SK-N-SH treated with all-trans-retinoic acid at 6 μM for 48 hours (cell line): ENCODE results near the gene GALNT12.

Experiments
- ATAC-seq: fragments of 200-7000 bp; cut with Tn5 transposase; 3 replicates; pipeline ENCODE4 v1.9.1; 2020; ENCODE audit warnings: mild to moderate bottlenecking, moderate library complexity
- ARNTL ChIP-seq: fragments of 450-650 bp; formaldehyde crosslinking; IDR thresholded peaks from 2 replicates; pipeline ENCODE4 v1.5.0; 2020; ENCODE audit warnings: low read depth, mild to moderate bottlenecking, moderate library complexity, borderline replicate concordance
- CSDC2 ChIP-seq: fragments of 250-450 bp; sonication (Bioruptor Pico); IDR thresholded peaks from 2 replicates; pipeline ENCODE4 v1.5.0; 2020; ENCODE audit warnings: mild to moderate bottlenecking, moderate library complexity
- ESRRG ChIP-seq: fragments of 250-450 bp; sonication (Bioruptor Pico); IDR thresholded peaks from 2 replicates; pipeline ENCODE4 v1.6.1; 2021; ENCODE audit warnings: mild to moderate bottlenecking
- GLIS3 ChIP-seq: fragments of 250-450 bp; sonication (Bioruptor Pico); IDR thresholded peaks from 2 replicates; pipeline ENCODE4 v1.5.0; 2020; ENCODE audit warnings: mild to moderate bottlenecking, moderate library complexity
- ISL1 ChIP-seq: fragments of 250-450 bp; sonication (Bioruptor Pico); IDR thresholded peaks from 2 replicates; pipeline ENCODE4 v2.1.2; 2022; ENCODE audit warnings: mild to moderate bottlenecking, moderate library complexity
- OSR1 ChIP-seq: fragments of 250-450 bp; sonication (Bioruptor Pico); IDR thresholded peaks from 2 replicates; pipeline ENCODE4 v1.8.0; 2022; ENCODE audit warnings: moderate library complexity, mild to moderate bottlenecking, inconsistent platforms
- PPARA ChIP-seq: fragments of 250-450 bp; sonication (Bioruptor Pico); IDR thresholded peaks from 2 replicates; pipeline ENCODE4 v1.5.0; 2020; ENCODE audit warnings: mild to moderate bottlenecking, borderline replicate concordance
- RARB ChIP-seq: fragments of 250-450 bp; sonication (Bioruptor Pico); IDR thresholded peaks from 2 replicates; pipeline ENCODE4 v1.8.0; 2021; ENCODE audit warnings: mild to moderate bottlenecking, moderate library complexity
- SNAI2 ChIP-seq: fragments of 250-450 bp; sonication (Bioruptor Pico); IDR thresholded peaks from 2 replicates; pipeline ENCODE4 v1.5.0; 2020; ENCODE audit warnings: mild to moderate bottlenecking, moderate library complexity
- TCF4 ChIP-seq: fragments of 250-450 bp; sonication (Bioruptor Pico); IDR thresholded peaks from 2 replicates; pipeline ENCODE4 v1.8.0; 2021; ENCODE audit warnings: mild to moderate bottlenecking, moderate library complexity, borderline replicate concordance
- TOX ChIP-seq: fragments of 250-450 bp; sonication (Bioruptor Pico); IDR thresholded peaks from 2 replicates; pipeline ENCODE4 v1.8.0; 2021; ENCODE audit warnings: mild to moderate bottlenecking, moderate library complexity, borderline replicate concordance
- ZC3H10 ChIP-seq: fragments of 250-450 bp; sonication (Bioruptor Pico); IDR thresholded peaks from 2 replicates; pipeline ENCODE4 v1.5.1; 2021; ENCODE audit warnings: mild to moderate bottlenecking, moderate library complexity
- ZFP3 ChIP-seq: fragments of 250-450 bp; sonication (Bioruptor Pico); IDR thresholded peaks from 2 replicates; pipeline ENCODE4 v1.5.0; 2020; ENCODE audit warnings: mild to moderate bottlenecking, moderate library complexity
- ZFP30 ChIP-seq: fragments of 450-650 bp; formaldehyde crosslinking; IDR thresholded peaks from 2 replicates; pipeline ENCODE4 v1.5.0; 2022; ENCODE audit warnings: mild to moderate bottlenecking, moderate library complexity
- ZNF565 ChIP-seq: fragments of 450-650 bp; formaldehyde crosslinking; conservative IDR thresholded peaks from 2 replicates; pipeline ENCODE4 v1.5.0; 2020; ENCODE audit warnings: low read depth, mild to moderate bottlenecking, moderate library complexity
- ZNF70 ChIP-seq: fragments of 450-650 bp; formaldehyde crosslinking; IDR thresholded peaks from 2 replicates; pipeline ENCODE4 v1.5.0; 2020; ENCODE audit warnings: mild to moderate bottlenecking, moderate library complexity
- ZNF8 ChIP-seq: fragments of 450-650 bp; formaldehyde crosslinking; IDR thresholded peaks from 2 replicates; pipeline ENCODE4 v1.5.0; 2020; ENCODE audit warnings: mild to moderate bottlenecking, moderate library complexity
- TF ChIP-seq, protein P1 (sequence below): fragments of 250-450 bp; sonication (Bioruptor Pico); IDR thresholded peaks from 2 replicates; pipeline ENCODE4 v1.5.1; 2021; ENCODE audit warnings: mild to moderate bottlenecking, moderate library complexity
- TF ChIP-seq, protein P2 (sequence below): fragments of 250-450 bp; sonication (Bioruptor Pico); IDR thresholded peaks from 2 replicates; pipeline ENCODE4 v1.5.0; 2020; ENCODE audit warnings: mild to moderate bottlenecking, moderate library complexity
- TF ChIP-seq, protein P3 (sequence below): fragments of 250-450 bp; sonication (Bioruptor Pico); IDR thresholded peaks from 2 replicates; pipeline ENCODE4 v1.8.0; 2020; ENCODE audit warnings: mild to moderate bottlenecking, moderate library complexity, borderline replicate concordance
- TF ChIP-seq, protein P4 (sequence below): fragments of 250-450 bp; sonication (Bioruptor Pico); IDR thresholded peaks from 2 replicates; pipeline ENCODE4 v1.8.0; 2021; ENCODE audit warnings: low read depth, mild to moderate bottlenecking, moderate library complexity, borderline replicate concordance

GALNT12 gene

DNA sequence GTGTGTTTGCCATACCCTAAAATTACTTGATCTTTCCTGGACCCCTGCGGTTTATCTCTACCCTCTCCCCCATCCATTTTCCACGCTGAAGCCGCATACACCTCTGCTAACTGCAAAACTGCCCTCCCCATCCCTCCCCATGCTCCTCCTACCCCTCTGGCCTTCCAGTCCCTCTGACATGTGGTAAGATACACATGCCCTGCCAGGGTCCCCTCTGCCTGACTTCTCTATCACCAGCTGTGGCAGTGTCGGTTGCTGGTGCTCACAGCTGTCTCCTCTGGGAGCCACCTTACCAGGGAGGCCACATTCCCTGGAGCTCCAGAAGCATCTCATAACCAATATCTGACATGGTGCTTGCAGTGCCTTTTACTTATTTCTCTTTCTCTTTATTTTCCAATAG is 77.4 kb downstream of the GALNT12 start:
- ATAC-seq: no peak
- TF ChIP-seq TCF4 (CRISPR knock-in tag) (no peak), ISL1 (CRISPR knock-in tag) (no peak), ZNF565 (CRISPR knock-in tag) (no peak), ZFP30 (CRISPR knock-in tag) (no peak), ZFP3 (CRISPR knock-in tag) (no peak), ZC3H10 (no peak), RARB (CRISPR knock-in tag) (no peak), ESRRG (CRISPR knock-in tag) (no peak), OSR1 (CRISPR knock-in tag) (no peak), CSDC2 (no peak), ARNTL (CRISPR knock-in tag) (no peak), PPARA (CRISPR knock-in tag) (no peak), SNAI2 (CRISPR knock-in tag) (no peak), GLIS3 (CRISPR knock-in tag) (no peak)
- TF ChIP-seq, protein P1, sequence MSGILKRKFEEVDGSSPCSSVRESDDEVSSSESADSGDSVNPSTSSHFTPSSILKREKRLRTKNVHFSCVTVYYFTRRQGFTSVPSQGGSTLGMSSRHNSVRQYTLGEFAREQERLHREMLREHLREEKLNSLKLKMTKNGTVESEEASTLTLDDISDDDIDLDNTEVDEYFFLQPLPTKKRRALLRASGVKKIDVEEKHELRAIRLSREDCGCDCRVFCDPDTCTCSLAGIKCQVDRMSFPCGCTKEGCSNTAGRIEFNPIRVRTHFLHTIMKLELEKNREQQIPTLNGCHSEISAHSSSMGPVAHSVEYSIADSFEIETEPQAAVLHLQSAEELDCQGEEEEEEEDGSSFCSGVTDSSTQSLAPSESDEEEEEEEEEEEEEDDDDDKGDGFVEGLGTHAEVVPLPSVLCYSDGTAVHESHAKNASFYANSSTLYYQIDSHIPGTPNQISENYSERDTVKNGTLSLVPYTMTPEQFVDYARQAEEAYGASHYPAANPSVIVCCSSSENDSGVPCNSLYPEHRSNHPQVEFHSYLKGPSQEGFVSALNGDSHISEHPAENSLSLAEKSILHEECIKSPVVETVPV (CRISPR knock-in tag): no peak
- TF ChIP-seq, protein P2, sequence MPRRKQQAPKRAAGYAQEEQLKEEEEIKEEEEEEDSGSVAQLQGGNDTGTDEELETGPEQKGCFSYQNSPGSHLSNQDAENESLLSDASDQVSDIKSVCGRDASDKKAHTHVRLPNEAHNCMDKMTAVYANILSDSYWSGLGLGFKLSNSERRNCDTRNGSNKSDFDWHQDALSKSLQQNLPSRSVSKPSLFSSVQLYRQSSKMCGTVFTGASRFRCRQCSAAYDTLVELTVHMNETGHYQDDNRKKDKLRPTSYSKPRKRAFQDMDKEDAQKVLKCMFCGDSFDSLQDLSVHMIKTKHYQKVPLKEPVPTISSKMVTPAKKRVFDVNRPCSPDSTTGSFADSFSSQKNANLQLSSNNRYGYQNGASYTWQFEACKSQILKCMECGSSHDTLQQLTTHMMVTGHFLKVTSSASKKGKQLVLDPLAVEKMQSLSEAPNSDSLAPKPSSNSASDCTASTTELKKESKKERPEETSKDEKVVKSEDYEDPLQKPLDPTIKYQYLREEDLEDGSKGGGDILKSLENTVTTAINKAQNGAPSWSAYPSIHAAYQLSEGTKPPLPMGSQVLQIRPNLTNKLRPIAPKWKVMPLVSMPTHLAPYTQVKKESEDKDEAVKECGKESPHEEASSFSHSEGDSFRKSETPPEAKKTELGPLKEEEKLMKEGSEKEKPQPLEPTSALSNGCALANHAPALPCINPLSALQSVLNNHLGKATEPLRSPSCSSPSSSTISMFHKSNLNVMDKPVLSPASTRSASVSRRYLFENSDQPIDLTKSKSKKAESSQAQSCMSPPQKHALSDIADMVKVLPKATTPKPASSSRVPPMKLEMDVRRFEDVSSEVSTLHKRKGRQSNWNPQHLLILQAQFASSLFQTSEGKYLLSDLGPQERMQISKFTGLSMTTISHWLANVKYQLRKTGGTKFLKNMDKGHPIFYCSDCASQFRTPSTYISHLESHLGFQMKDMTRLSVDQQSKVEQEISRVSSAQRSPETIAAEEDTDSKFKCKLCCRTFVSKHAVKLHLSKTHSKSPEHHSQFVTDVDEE (CRISPR knock-in tag): no peak
- TF ChIP-seq, protein P3, sequence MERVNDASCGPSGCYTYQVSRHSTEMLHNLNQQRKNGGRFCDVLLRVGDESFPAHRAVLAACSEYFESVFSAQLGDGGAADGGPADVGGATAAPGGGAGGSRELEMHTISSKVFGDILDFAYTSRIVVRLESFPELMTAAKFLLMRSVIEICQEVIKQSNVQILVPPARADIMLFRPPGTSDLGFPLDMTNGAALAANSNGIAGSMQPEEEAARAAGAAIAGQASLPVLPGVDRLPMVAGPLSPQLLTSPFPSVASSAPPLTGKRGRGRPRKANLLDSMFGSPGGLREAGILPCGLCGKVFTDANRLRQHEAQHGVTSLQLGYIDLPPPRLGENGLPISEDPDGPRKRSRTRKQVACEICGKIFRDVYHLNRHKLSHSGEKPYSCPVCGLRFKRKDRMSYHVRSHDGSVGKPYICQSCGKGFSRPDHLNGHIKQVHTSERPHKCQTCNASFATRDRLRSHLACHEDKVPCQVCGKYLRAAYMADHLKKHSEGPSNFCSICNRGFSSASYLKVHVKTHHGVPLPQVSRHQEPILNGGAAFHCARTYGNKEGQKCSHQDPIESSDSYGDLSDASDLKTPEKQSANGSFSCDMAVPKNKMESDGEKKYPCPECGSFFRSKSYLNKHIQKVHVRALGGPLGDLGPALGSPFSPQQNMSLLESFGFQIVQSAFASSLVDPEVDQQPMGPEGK (CRISPR knock-in tag): no peak

DNA sequence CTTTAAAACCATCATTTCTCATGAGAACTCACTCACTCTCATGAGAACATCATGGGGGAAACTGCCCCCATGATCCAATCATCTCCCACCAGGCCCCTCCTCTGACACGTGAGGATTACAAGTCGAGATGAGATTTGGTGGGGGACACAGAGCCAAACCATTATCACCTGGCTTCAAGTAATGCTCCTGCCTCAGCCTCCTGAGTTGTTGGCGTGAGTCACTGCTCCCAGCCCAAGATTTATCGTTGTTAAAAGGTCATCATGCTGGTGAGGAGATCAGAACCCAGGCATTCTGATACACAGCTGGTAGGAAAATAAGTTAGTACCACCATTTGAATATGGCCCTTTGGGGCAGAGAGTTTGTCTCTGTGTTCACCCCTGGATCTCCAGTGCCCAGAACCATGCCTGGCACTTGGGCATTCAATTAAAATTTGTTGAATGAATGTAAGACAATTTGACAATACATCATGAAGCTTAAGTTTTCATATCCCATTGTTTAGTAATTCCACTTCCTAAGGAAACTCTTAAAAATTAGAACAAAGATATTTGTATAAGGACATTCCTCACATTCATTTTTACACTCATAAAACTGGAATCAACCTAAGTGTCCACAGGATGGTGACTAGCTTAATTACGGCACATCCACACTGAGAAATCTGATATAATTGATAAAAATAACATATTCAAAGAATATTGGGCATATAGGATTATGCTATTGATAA is 78.3 kb downstream of the GALNT12 start:
- no peak for ATAC-seq
- TF ChIP-seq ZNF565 (CRISPR knock-in tag) (no peak), ZNF70 (CRISPR knock-in tag) (no peak), RARB (CRISPR knock-in tag) (no peak), OSR1 (CRISPR knock-in tag) (no peak), SNAI2 (CRISPR knock-in tag) (no peak), ARNTL (CRISPR knock-in tag) (no peak), TOX (CRISPR knock-in tag) (no peak)
- TF ChIP-seq, protein P4, sequence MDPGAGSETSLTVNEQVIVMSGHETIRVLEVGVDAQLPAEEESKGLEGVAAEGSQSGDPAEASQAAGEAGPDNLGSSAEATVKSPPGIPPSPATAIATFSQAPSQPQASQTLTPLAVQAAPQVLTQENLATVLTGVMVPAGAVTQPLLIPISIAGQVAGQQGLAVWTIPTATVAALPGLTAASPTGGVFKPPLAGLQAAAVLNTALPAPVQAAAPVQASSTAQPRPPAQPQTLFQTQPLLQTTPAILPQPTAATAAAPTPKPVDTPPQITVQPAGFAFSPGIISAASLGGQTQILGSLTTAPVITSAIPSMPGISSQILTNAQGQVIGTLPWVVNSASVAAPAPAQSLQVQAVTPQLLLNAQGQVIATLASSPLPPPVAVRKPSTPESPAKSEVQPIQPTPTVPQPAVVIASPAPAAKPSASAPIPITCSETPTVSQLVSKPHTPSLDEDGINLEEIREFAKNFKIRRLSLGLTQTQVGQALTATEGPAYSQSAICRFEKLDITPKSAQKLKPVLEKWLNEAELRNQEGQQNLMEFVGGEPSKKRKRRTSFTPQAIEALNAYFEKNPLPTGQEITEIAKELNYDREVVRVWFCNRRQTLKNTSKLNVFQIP: no peak

DNA sequence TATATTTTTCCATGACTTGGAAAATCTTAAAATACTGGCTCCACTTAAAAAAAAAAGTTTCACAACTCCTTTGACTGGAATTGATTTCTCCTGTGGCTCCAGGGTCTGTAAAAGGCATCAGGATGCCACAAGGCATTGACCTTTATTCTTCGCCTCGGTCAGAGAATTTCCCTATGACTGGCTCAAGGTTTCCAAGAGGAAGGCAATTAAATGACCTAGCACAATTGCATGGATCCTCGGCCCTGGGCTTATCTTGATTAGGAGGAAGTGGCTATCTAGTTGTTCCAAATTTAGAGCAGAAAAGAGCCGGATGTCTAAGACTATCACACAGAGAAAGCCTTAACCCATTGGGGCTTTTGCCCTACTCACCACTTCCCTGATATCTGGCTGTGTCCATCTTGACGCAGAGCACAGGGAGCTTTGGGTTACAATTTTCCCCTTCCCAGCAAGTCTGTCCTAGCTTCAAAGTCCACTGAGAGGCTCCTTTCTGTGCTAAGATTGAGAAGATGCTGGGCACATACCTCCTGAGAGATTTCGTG is 79.3 kb downstream of the GALNT12 start:
- TF ChIP-seq, protein P2 (CRISPR knock-in tag): no peak
- TF ChIP-seq, protein P3 (CRISPR knock-in tag): no peak
- TF ChIP-seq ZNF8 (no peak), ZFP3 (CRISPR knock-in tag) (no peak), PPARA (CRISPR knock-in tag) (no peak), ZFP30 (CRISPR knock-in tag) (no peak), ZNF565 (CRISPR knock-in tag) (no peak), OSR1 (CRISPR knock-in tag) (no peak), ESRRG (CRISPR knock-in tag) (no peak)
- no peak for ATAC-seq
